ENCODE data around the gene ABCB1. TPM values are rescaled to one million over a fixed set of nuclear protein-coding genes. Genes with fewer than 3 reads are reported as not detected.

ABCB1 gene
- total RNA-seq, 1 donor from 2014 or later: 4.3 TPM

GRCh38 chr7:87538052-87538451 lies 62.6 kb downstream of the ABCB1 start:
- Histone ChIP-seq H3K4me3 (no peak overlapping the region), H3K9me3 (no peaks in the 10 kb centered on the region), H3K4me1 (no peaks in the 10 kb centered on the region), H3K27ac (no peak overlapping the region), H3K27me3 (ENCODE audit: low read depth) (no peaks in the 10 kb centered on the region), H3K36me3 (no peaks in the 10 kb centered on the region)
- ATAC-seq (no peak), DNase-seq (no peak)
- intact Hi-C loops (cut with DNase I): no loop called here
- no peak for TF ChIP-seq CTCF (IDR thresholded peaks at IDR 0.05)

GRCh38 chr7:87534072-87534471 lies 66.6 kb downstream of the ABCB1 start:
- Histone ChIP-seq H3K4me3 (no peak overlapping the region), H3K27ac (no peak overlapping the region), H3K27me3 (ENCODE audit: low read depth) (no peaks in the 10 kb centered on the region), H3K4me1 (no peaks in the 10 kb centered on the region), H3K36me3 (no peaks in the 10 kb centered on the region), H3K9me3 (no peaks in the 10 kb centered on the region)
- ATAC-seq (no peak), DNase-seq (no peak)
- no peak for TF ChIP-seq CTCF (IDR thresholded peaks at IDR 0.05)
- intact Hi-C loops (cut with DNase I): no loop called here

GRCh38 chr7:87530126-87530525 lies 70.6 kb downstream of the ABCB1 start:
- no peak for TF ChIP-seq CTCF (IDR thresholded peaks at IDR 0.05)
- ATAC-seq: no peak
- intact Hi-C loops (cut with DNase I): no loop called here
- no peaks in the 10 kb centered on the region for H3K36me3 ChIP-seq
- H3K27me3 ChIP-seq (ENCODE audit: low read depth): no peaks in the 10 kb centered on the region
- H3K4me3 ChIP-seq: no peak overlapping the region
- DNase-seq: no peak
- no peaks in the 10 kb centered on the region for H3K9me3 ChIP-seq
- H3K27ac ChIP-seq: no peak overlapping the region
- H3K4me1 ChIP-seq: no peaks in the 10 kb centered on the region

GRCh38 chr7:87528730-87529129 lies 72.0 kb downstream of the ABCB1 start:
- intact Hi-C loops (cut with DNase I): no loop called here
- Histone ChIP-seq H3K36me3 (no peaks in the 10 kb centered on the region), H3K9me3 (no peaks in the 10 kb centered on the region), H3K27ac (no peak overlapping the region), H3K27me3 (ENCODE audit: low read depth) (no peaks in the 10 kb centered on the region), H3K4me3 (no peak overlapping the region), H3K4me1 (no peaks in the 10 kb centered on the region)
- DNase-seq: no peak
- TF ChIP-seq CTCF (IDR thresholded peaks at IDR 0.05): no peak
- ATAC-seq: no peak

- intact Hi-C loops (cut with DNase I): no loop called here
- no peak for TF ChIP-seq CTCF (IDR thresholded peaks at IDR 0.05)
- Histone ChIP-seq H3K27ac (no peak overlapping the region), H3K36me3 (no peaks in the 10 kb centered on the region), H3K27me3 (ENCODE audit: low read depth) (no peaks in the 10 kb centered on the region), H3K4me1 (no peaks in the 10 kb centered on the region), H3K9me3 (no peaks in the 10 kb centered on the region), H3K4me3 (no peak overlapping the region)
- no peak for DNase-seq
- no peak for ATAC-seq
These were observed 81.9 kb downstream of the ABCB1 start for GRCh38 chr7:87518735-87519134.

GRCh38 chr7:87517891-87518290 lies 82.8 kb downstream of the ABCB1 start:
- Histone ChIP-seq H3K4me1 (no peaks in the 10 kb centered on the region), H3K27me3 (ENCODE audit: low read depth) (no peaks in the 10 kb centered on the region), H3K36me3 (no peaks in the 10 kb centered on the region), H3K4me3 (no peak overlapping the region), H3K9me3 (no peaks in the 10 kb centered on the region), H3K27ac (no peak overlapping the region)
- TF ChIP-seq CTCF (IDR thresholded peaks at IDR 0.05): no peak
- DNase-seq (no peak), ATAC-seq (no peak)
- intact Hi-C loops (cut with DNase I): no loop called here
